NCI-H2029 (cell line): ENCODE measurements around the gene ATG2A.

ENCODE experiments used
- DNase-seq: peaks from one replicate; lab custom pipeline; 2025; lab: John Stamatoyannopoulos, UW

Gene ATG2A

GRCh38 chr11:64902102-64902900 lies 14.7 kb downstream of the ATG2A start:
- no peak for DNase-seq

GRCh38 chr11:64900774-64901173 lies 16.2 kb downstream of the ATG2A start:
- no peak for DNase-seq

DNA sequence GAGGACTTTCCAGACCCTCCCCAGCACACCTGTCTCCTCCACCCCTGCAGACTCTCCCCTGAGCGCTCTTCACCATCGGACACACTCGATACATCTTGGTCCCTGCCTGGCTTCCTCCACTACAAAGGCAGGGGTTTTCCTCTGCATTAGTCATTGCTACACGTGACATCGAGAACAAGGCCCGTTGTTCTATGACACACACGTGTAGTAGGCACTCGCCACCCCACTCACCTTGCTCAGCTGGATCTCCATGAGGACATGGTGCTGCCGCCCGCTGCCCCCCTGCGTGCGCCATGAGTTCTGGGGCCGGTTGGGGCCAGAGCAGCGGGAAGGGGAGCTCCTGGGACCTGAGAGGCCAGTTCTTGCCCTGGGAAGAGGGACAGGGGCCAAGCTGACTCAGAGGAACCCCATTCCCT lies 16.7 kb downstream of the ATG2A start:
- DNase-seq = no peak

- no peak for DNase-seq
These were observed 18.5 kb downstream of the ATG2A start for GRCh38 chr11:64898541-64898940.

DNA sequence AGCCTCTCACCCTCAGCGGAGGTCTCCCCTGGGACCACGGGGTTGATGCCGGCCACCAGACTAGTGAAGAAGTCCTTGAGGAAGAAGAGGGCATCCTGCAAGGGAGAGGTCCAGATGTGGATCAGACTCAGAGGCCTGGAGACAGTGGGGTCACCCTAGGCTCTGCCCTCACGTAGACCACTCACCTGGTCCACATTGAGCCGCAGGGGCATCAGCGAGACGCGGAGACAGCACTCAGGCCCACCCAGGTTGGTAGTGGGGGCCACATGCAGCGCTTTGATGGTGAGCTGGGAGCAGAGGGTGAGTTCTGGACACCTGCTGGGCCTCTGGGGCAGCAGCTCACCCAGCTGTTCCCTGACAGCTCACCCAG lies 18.9 kb downstream of the ATG2A start:
- DNase-seq = no peak

DNA sequence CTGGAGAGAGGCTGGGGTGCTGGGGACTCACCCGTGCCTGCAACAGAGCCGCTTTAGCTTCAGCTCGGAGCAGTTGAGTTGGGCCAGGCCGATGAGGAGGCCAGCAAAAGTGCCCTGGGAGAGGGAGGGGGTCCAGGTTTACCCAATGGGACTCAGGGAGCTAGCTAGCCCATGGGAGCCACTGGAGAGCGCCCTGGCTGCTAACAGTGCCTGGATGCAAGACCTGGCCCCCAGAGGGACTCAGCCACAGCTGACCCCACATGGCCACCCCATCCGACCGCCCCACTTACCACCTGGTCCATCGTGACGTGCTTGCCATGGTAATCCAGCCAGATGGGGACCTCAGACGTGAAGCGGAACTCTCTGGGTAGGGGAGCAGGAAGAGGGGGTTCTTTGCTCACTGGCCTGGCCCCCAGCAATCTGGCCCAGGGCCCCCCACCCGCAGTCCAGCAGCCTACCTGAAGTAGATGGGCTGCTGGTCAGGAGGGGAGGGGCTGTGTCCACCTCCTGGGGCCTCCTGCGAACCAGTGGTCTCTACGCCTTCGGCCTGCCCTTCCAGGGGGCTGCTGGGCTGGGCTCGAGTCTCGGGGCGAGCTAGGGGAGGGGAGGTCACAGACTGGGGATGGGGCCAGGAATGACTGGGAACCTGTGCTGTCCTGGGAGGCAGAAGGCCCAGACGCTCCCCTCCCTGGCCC lies 19.5 kb downstream of the ATG2A start:
- no peak for DNase-seq

- no peak for DNase-seq
These were observed 20.5 kb downstream of the ATG2A start for GRCh38 chr11:64896448-64897022.

GRCh38 chr11:64894812-64895452 lies 22.1 kb downstream of the ATG2A start:
- DNase-seq = no peak

GRCh38 chr11:64894070-64894811 lies 22.8 kb downstream of the ATG2A start:
- DNase-seq = peak; percentile 34

DNA sequence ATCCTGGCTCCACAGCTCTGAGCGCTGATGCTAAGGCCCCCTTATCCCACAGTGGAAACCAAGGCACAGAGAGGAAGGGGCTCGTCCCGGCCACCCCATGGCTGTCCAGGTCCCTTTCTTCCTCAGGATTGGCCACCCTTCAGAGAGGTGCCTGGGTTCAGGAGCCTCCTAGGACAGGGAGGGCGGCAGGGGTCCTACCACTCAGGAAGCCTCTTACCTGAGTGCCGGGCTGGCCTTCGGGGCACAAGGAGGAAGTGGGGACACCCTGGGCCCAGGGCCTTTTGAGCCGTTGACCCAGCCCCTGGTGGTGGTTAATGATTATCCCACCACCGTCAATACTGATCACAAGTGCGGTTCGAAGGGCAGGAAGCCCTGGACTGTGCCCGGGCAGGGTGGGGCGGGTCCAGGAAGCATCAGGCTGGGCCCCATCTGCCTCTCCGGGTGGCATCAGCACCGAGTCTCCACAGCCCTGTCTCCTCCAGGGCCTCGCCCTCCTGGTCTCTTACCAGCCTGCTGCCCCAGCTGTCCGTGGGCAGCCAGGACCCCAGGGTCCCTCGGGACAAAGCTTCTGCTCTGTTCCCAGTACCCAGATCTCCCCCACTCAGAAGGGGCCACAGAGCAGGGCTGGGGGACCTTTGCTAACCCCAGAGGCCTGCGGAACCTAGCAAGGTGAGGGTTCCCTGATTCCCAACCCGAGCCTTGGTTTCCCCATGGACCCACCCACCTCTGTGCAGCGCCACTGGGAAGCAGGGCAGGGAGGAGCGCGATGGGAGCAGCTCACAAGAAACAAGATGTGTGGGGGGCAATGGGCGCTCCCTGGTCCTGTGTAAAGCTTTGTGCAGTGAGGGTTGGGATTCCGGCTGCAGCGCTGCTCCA lies 23.6 kb downstream of the ATG2A start:
- DNase-seq = no peak

DNA sequence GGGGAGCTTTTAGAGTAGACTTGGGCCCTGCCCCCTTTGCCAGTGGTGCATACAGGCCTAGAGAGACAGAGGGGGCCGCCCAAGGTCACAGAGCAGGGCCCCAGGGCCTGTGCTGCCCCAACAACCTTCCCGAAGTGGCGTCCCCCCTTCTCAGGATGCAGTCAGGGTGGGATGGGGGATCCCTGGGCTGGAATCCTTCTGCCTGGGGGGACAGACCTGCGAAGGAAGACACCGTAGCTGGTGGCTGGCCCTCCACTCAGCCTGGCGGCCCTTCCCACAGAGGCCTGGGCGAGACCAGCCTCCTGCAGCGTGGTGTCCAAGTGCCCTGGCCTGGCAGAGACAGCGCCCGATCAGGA lies 24.2 kb downstream of the ATG2A start:
- no peak for DNase-seq

- DNase-seq = no peak
These were observed 24.6 kb downstream of the ATG2A start for GRCh38 chr11:64892411-64892831.

DNA sequence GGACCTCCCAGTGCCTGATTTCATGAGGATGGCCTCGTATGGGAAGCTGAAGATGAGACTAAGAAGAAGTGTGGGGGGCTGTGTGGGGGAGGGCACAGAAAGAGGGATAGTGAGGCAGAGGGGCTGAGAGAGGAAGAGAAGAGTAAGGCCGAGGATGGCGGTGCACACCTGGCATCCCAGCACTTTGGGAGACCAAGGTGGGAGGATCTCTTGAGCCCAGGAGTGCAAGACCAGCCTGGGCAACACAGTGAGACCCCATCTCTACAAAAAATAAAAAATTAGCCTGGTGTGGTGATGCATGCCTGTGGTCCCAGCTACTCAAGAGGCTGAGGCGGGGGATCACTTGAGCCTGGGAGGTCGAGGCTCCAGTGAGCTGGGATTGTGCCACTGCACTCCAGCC lies 25.1 kb downstream of the ATG2A start:
- DNase-seq = no peak

GRCh38 chr11:64891215-64891848 lies 25.7 kb downstream of the ATG2A start:
- DNase-seq = no peak

DNA sequence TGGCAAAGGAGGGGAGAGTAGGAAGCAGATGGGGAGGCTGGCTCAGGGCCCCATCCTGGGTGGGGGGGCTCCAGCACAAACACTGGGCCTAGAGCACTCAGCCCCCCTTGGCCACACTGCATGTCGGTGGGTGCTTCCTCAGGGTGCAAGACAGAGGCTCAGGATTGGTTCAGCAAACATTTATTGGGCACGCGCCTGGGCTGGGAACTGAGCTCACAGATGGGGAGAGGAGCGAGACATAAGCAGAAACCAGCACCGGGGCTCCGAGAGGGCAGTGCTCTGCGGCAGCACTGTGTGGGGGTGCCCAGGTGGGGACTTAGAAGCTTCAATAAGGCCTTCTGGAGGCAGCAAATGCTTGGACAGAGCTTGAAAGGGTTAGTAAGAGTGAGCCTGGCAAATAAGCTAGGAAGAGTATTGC lies 26.5 kb downstream of the ATG2A start:
- DNase-seq = no peak

- no peak for DNase-seq
These were observed 28.1 kb downstream of the ATG2A start for GRCh38 chr11:64888729-64889511.

- DNase-seq = no peak
These were observed 28.6 kb downstream of the ATG2A start for GRCh38 chr11:64888406-64888728.

- peak; percentile 50 for DNase-seq
These were observed 29.1 kb downstream of the ATG2A start for GRCh38 chr11:64887757-64888405.

GRCh38 chr11:64887234-64887756 lies 29.7 kb downstream of the ATG2A start:
- DNase-seq = no peak
